Measurements from ENCODE around the gene DGKB.
A peak's percentile ranks its signal among the peaks of the same experiment; 100 is the strongest.

The DGKB gene

GRCh38 chr7:14687777-14688176 lies 214.8 kb downstream of the DGKB start:
- H3K4me1 ChIP-seq (ENCODE audit: low read length): peaks cover 30% of the 10 kb centered on the region
- no peaks in the 10 kb centered on the region for H3K79me2 ChIP-seq (ENCODE audit: low read length)
- H3K27ac ChIP-seq (ENCODE audit: low read length): peak overlapping the region; percentile 95
- peak; percentile 38 for DNase-seq
- H3F3A ChIP-seq (ENCODE audit: insufficient read depth, low read length): peaks cover 23% of the 10 kb centered on the region
- H3K9me3 ChIP-seq (replicated peaks; ENCODE audit: insufficient read depth, low read length): no peaks in the 10 kb centered on the region
- TF ChIP-seq EZH2phosphoT487 (IDR thresholded peaks at IDR 0.05; ENCODE audit: low read length): no peak
- H3K4me2 ChIP-seq (ENCODE audit: low read depth, low read length): peak overlapping the region; percentile 69
- no peaks in the 10 kb centered on the region for H3K9me2 ChIP-seq (replicated peaks; ENCODE audit: insufficient read depth, low read length)
- no peaks in the 10 kb centered on the region for H4K20me1 ChIP-seq (ENCODE audit: insufficient read depth, low read length)
- peak overlapping the region; percentile 31; the same call in 1 of the 2 replicates for H3K9ac ChIP-seq (ENCODE audit: low read length)
- no peaks in the 10 kb centered on the region for H3K27me3 ChIP-seq (replicated peaks; ENCODE audit: insufficient read depth, low read length)
- peak overlapping the region; percentile 49 for H3K4me3 ChIP-seq (ENCODE audit: low read length)
- no peaks in the 10 kb centered on the region for H3K36me3 ChIP-seq (replicated peaks; ENCODE audit: insufficient read depth, low read length)
- peak overlapping the region; percentile 40 for H2AFZ ChIP-seq (ENCODE audit: low read length)

GRCh38 chr7:14687241-14687640 lies 215.3 kb downstream of the DGKB start:
- Histone ChIP-seq H3K4me3 (ENCODE audit: low read length) (peak overlapping the region; percentile 49; the same call in 1 of the 2 replicates), H4K20me1 (ENCODE audit: insufficient read depth, low read length) (no peaks in the 10 kb centered on the region), H3K27me3 (replicated peaks; ENCODE audit: insufficient read depth, low read length) (no peaks in the 10 kb centered on the region), H3K9ac (ENCODE audit: low read length) (peak overlapping the region; percentile 56), H3K79me2 (ENCODE audit: low read length) (no peaks in the 10 kb centered on the region), H3F3A (ENCODE audit: insufficient read depth, low read length) (peaks cover 23% of the 10 kb centered on the region), H3K36me3 (replicated peaks; ENCODE audit: insufficient read depth, low read length) (no peaks in the 10 kb centered on the region), H3K27ac (ENCODE audit: low read length) (peak overlapping the region; percentile 95), H3K9me2 (replicated peaks; ENCODE audit: insufficient read depth, low read length) (no peaks in the 10 kb centered on the region), H2AFZ (ENCODE audit: low read length) (peak overlapping the region; percentile 82), H3K4me1 (ENCODE audit: low read length) (peaks cover 35% of the 10 kb centered on the region), H3K4me2 (ENCODE audit: low read depth, low read length) (peak overlapping the region; percentile 73), H3K9me3 (replicated peaks; ENCODE audit: insufficient read depth, low read length) (no peaks in the 10 kb centered on the region)
- no peak for TF ChIP-seq EZH2 (optimal IDR thresholded peaks at IDR 0.05; ENCODE audit: low read depth, low read length)
- TF ChIP-seq, protein P1, sequence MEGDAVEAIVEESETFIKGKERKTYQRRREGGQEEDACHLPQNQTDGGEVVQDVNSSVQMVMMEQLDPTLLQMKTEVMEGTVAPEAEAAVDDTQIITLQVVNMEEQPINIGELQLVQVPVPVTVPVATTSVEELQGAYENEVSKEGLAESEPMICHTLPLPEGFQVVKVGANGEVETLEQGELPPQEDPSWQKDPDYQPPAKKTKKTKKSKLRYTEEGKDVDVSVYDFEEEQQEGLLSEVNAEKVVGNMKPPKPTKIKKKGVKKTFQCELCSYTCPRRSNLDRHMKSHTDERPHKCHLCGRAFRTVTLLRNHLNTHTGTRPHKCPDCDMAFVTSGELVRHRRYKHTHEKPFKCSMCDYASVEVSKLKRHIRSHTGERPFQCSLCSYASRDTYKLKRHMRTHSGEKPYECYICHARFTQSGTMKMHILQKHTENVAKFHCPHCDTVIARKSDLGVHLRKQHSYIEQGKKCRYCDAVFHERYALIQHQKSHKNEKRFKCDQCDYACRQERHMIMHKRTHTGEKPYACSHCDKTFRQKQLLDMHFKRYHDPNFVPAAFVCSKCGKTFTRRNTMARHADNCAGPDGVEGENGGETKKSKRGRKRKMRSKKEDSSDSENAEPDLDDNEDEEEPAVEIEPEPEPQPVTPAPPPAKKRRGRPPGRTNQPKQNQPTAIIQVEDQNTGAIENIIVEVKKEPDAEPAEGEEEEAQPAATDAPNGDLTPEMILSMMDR (IDR thresholded peaks at IDR 0.05; ENCODE audit: low read length): no peak
- TF ChIP-seq EZH2phosphoT487 (IDR thresholded peaks at IDR 0.05; ENCODE audit: low read length): no peak
- DNase-seq: peak; percentile 83

DNA sequence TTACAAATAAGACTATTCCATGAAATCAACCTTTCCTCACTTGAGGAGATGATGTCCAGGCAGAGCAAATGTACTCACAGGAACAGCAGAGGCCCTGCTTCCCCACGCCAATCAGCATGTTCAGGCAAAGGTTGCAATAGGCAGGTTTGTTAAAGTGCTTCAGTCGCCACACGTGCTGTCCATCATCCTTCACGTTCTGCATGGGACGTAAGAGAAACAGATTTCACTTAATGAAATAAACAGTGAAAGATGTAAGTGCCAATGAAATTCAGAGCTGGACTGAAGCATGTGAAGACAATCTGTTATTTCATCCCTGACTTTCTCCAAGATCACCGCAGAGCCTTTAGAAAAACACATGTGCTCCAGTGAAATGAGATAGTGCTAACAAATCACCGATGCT lies 217.4 kb downstream of the DGKB start:
- Histone ChIP-seq H3K4me2 (ENCODE audit: low read depth, low read length) (no peak overlapping the region), H3K27me3 (replicated peaks; ENCODE audit: insufficient read depth, low read length) (no peaks in the 10 kb centered on the region), H3K9me2 (replicated peaks; ENCODE audit: insufficient read depth, low read length) (no peaks in the 10 kb centered on the region), H3K4me3 (ENCODE audit: low read length) (no peak overlapping the region), H3K4me1 (ENCODE audit: low read length) (peaks cover 28% of the 10 kb centered on the region), H3K79me2 (ENCODE audit: low read length) (no peaks in the 10 kb centered on the region), H3K9me3 (replicated peaks; ENCODE audit: insufficient read depth, low read length) (no peaks in the 10 kb centered on the region), H4K20me1 (ENCODE audit: insufficient read depth, low read length) (no peaks in the 10 kb centered on the region), H2AFZ (ENCODE audit: low read length) (no peak overlapping the region), H3K27ac (ENCODE audit: low read length) (no peak overlapping the region), H3K36me3 (replicated peaks; ENCODE audit: insufficient read depth, low read length) (no peaks in the 10 kb centered on the region), H3K9ac (ENCODE audit: low read length) (no peak overlapping the region), H3F3A (ENCODE audit: insufficient read depth, low read length) (peaks cover 23% of the 10 kb centered on the region)
- no peak for DNase-seq
- no peak for TF ChIP-seq EZH2phosphoT487 (IDR thresholded peaks at IDR 0.05; ENCODE audit: low read length)
- no peak for TF ChIP-seq EZH2 (optimal IDR thresholded peaks at IDR 0.05; ENCODE audit: low read depth, low read length)
- TF ChIP-seq, protein P1 (IDR thresholded peaks at IDR 0.05; ENCODE audit: low read length): no peak

DNA sequence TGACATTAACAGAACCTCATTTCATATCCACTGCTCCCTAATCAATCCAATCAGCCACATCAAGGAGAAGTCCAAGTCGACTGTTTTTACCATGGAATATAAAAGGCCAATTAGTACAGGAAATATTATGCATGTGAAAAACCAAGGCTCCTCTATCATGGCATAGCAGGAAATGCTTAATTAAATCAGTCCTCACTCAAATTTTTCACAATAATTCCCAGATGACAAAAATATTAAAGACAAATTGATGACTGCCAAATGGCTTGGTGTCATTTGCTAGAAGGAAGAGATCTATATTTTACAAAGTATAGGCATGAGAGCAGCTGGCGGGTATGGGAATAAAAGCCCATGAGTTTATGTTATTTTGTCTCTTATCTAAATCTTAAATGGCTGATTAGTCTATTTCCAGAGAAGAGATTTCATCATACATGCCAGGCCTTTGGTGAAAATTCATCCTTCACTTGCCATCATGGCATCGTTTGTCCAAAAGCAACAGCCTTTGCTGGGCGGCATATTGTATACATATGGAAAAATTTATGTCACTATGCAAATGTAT lies 219.6 kb downstream of the DGKB start:
- H3K79me2 ChIP-seq (ENCODE audit: low read length): no peaks in the 10 kb centered on the region
- no peak overlapping the region for H3K9ac ChIP-seq (ENCODE audit: low read length)
- H4K20me1 ChIP-seq (ENCODE audit: insufficient read depth, low read length): no peaks in the 10 kb centered on the region
- H3K36me3 ChIP-seq (replicated peaks; ENCODE audit: insufficient read depth, low read length): no peaks in the 10 kb centered on the region
- H3K4me2 ChIP-seq (ENCODE audit: low read depth, low read length): no peak overlapping the region
- no peak overlapping the region for H3K27ac ChIP-seq (ENCODE audit: low read length)
- no peak for DNase-seq
- H2AFZ ChIP-seq (ENCODE audit: low read length): no peak overlapping the region
- peaks cover 20% of the 10 kb centered on the region for H3K4me1 ChIP-seq (ENCODE audit: low read length)
- no peak overlapping the region for H3K4me3 ChIP-seq (ENCODE audit: low read length)
- TF ChIP-seq EZH2 (optimal IDR thresholded peaks at IDR 0.05; ENCODE audit: low read depth, low read length) (no peak), EZH2phosphoT487 (IDR thresholded peaks at IDR 0.05; ENCODE audit: low read length) (no peak)
- TF ChIP-seq, protein P1 (IDR thresholded peaks at IDR 0.05; ENCODE audit: low read length): no peak
- H3K9me3 ChIP-seq (replicated peaks; ENCODE audit: insufficient read depth, low read length): no peaks in the 10 kb centered on the region
- H3K9me2 ChIP-seq (replicated peaks; ENCODE audit: insufficient read depth, low read length): no peaks in the 10 kb centered on the region
- no peaks in the 10 kb centered on the region for H3K27me3 ChIP-seq (replicated peaks; ENCODE audit: insufficient read depth, low read length)
- H3F3A ChIP-seq (ENCODE audit: insufficient read depth, low read length): peaks cover 17% of the 10 kb centered on the region

All from MM.1S (cell line).